SHP77 (cell line): ENCODE results near the gene LTBP1.
"Not testable (repeated sequence)": the region's sequence is repeated elsewhere in the genome, so short reads cannot be mapped to it uniquely, and the experiment has no call there.

Experiments
- DNase-seq, 2 experiments: peaks; one replicate each; lab custom pipeline; 2025; lab: John Stamatoyannopoulos, UW

Gene LTBP1

GRCh38 chr2:32946314-32947075 is at the start of gene LTBP1:
Gene LTBP1 (plus strand): TSS chr2:32946953. CDS start chr2:32947325, 372 bp downstream.
- no peak for DNase-seq

GRCh38 chr2:32900246-32900973 is 46.3 kb upstream of the LTBP1 start:
- DNase-seq = no peak

- no peak for DNase-seq
Measured at GRCh38 chr2:32901313-32901712, 45.4 kb upstream of the LTBP1 start.

- DNase-seq = no peak
Measured at GRCh38 chr2:32902174-32902573, 44.6 kb upstream of the LTBP1 start.

- DNase-seq = no peak
Measured at GRCh38 chr2:32902986-32903385, 43.8 kb upstream of the LTBP1 start.

- no peak for DNase-seq
Measured at GRCh38 chr2:32904074-32904473, 42.7 kb upstream of the LTBP1 start.

- no peak for DNase-seq
Measured at GRCh38 chr2:32904751-32905150, 42.0 kb upstream of the LTBP1 start.

- no peak for DNase-seq
Measured at GRCh38 chr2:32905270-32905669, 41.5 kb upstream of the LTBP1 start.

- DNase-seq = no peak
Measured at GRCh38 chr2:32910883-32911598, 35.7 kb upstream of the LTBP1 start.

- DNase-seq = no peak
Measured at GRCh38 chr2:32915694-32916093, 31.1 kb upstream of the LTBP1 start.

GRCh38 chr2:32918774-32919173 is 28.0 kb upstream of the LTBP1 start:
- no peak for DNase-seq

- DNase-seq = not testable (repeated sequence)
Measured at GRCh38 chr2:32919901-32920300, 26.9 kb upstream of the LTBP1 start.

- DNase-seq = not testable (repeated sequence)
Measured at GRCh38 chr2:32921486-32921885, 25.3 kb upstream of the LTBP1 start.

GRCh38 chr2:32922501-32922900 is 24.3 kb upstream of the LTBP1 start:
- no peak for DNase-seq

GRCh38 chr2:32923109-32923508 is 23.6 kb upstream of the LTBP1 start:
- DNase-seq = no peak

- DNase-seq = peak in 1 of 2 experiments; percentile 16
Measured at GRCh38 chr2:32925283-32925815, 21.4 kb upstream of the LTBP1 start.

GRCh38 chr2:32925976-32926707 is 20.6 kb upstream of the LTBP1 start:
- no peak for DNase-seq

GRCh38 chr2:32926708-32927084 is 20.1 kb upstream of the LTBP1 start:
- DNase-seq = peak; percentile 79 to 87

GRCh38 chr2:32930436-32930835 is 16.3 kb upstream of the LTBP1 start:
- DNase-seq = no peak

- DNase-seq = no peak
Measured at GRCh38 chr2:32931519-32931918, 15.2 kb upstream of the LTBP1 start.

GRCh38 chr2:32931945-32932709 is 14.6 kb upstream of the LTBP1 start:
- DNase-seq = no peak
